GM12875 (cell line): ENCODE data around the gene KCND2.

Source experiments
- H3K4me3 ChIP-seq: one replicate; pipeline ENCODE4 v1.5.1; 2011; ENCODE audit warnings: low read depth, low read length, control low read depth
- CTCF ChIP-seq: IDR thresholded peaks from 2 replicates; pipeline ENCODE4 v1.5.1; 2011; ENCODE audit warnings: low read depth, mild to moderate bottlenecking, control low read depth, inconsistent platforms, low read length, moderate library complexity, borderline replicate concordance; ENCODE audit not compliant: insufficient read depth

Gene KCND2

GRCh38 chr7:120586571-120586970 is 313.6 kb downstream of the KCND2 start:
- H3K4me3 ChIP-seq: no peak overlapping the region
- no peak for TF ChIP-seq CTCF

GRCh38 chr7:120587243-120587642 is 314.3 kb downstream of the KCND2 start:
- H3K4me3 ChIP-seq: no peak overlapping the region
- no peak for TF ChIP-seq CTCF

DNA sequence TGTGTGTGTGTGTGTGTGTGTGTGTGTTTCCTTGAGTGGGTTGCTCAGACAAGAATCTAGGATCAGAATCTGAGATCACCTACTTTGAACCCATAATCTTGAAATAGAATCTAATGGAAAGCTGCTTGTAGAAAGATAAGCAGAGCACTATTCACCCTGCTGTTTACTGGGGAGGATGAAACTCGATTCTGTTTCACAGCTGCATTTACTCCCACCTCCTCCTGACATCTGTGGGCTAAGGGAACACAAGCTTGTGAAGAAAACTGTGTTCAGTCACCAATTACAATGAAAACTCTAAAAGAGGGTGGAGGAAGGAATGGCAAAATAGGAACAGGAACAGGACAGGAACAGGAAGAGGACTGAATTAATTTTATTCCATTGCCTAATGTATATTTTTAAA is 315.4 kb downstream of the KCND2 start:
- H3K4me3 ChIP-seq: no peak overlapping the region
- TF ChIP-seq CTCF: no peak

DNA sequence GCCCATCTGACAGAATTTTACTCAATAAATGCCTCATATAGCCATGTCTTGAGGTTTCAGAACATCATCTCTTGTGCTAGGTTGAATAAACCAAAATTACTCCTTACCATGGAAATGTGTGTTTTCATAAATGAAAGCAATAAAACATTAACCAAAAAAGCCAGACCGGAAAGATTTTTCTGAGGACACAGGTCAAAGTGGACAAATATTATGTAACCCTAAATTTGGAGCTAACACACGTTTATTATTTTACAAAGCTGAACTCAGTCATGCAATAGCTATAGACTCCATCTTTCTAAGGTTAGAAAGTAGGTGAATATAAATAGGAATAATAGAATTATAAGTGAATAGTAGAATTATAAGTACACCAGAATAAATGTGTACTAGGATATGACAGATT is 315.9 kb downstream of the KCND2 start:
- no peak for TF ChIP-seq CTCF
- no peak overlapping the region for H3K4me3 ChIP-seq

DNA sequence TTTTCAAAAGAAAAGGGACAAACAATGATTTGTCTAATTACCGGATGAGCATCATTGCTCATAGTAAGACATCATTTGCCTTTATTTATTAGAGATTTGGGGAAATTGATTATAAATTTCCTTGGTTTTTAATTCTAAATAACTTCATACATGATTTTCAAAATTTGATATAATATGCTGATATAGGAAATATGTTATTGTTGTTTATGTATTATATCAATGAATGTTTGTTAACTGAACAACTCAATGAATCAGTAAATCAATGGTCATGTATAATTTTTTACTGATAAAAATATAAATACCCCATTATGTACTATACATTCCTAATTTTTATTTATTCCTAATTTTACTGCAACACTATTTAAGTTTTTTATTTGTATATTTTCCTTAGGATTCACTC is 327.6 kb downstream of the KCND2 start:
- TF ChIP-seq CTCF: no peak
- H3K4me3 ChIP-seq: no peak overlapping the region

- TF ChIP-seq CTCF: no peak
- H3K4me3 ChIP-seq: no peak overlapping the region
Measured at GRCh38 chr7:120603366-120603765, 330.4 kb downstream of the KCND2 start.

GRCh38 chr7:120609136-120609753 is 336.3 kb downstream of the KCND2 start:
- H3K4me3 ChIP-seq: no peak overlapping the region
- no peak for TF ChIP-seq CTCF
